OCI-M1 (cell line): ENCODE data around the gene CYFIP1.

Experiments
- DNase-seq: peaks from one replicate; lab custom pipeline; 2025; lab: John Stamatoyannopoulos, UW

CYFIP1 gene

GRCh38 chr15:22968366-22968765, 11.8 kb downstream of the CYFIP1 start:
- DNase-seq, result no peak

- DNase-seq, result no peak
Measured at GRCh38 chr15:22967084-22967770, 12.9 kb downstream of the CYFIP1 start.

- no peak for DNase-seq
Measured at GRCh38 chr15:22966321-22967083, 13.7 kb downstream of the CYFIP1 start.

- DNase-seq, result no peak
Measured at GRCh38 chr15:22963641-22964040, 16.5 kb downstream of the CYFIP1 start.

GRCh38 chr15:22962611-22963010, 17.6 kb downstream of the CYFIP1 start:
- DNase-seq, result no peak

GRCh38 chr15:22961762-22962161, 18.4 kb downstream of the CYFIP1 start:
- no peak for DNase-seq

- DNase-seq, result no peak
Measured at GRCh38 chr15:22960556-22960955, 19.6 kb downstream of the CYFIP1 start.

GRCh38 chr15:22960126-22960525, 20.0 kb downstream of the CYFIP1 start:
- DNase-seq, result no peak

- no peak for DNase-seq
Measured at GRCh38 chr15:22959321-22960101, 20.7 kb downstream of the CYFIP1 start.

GRCh38 chr15:22958487-22959280, 21.5 kb downstream of the CYFIP1 start:
- no peak for DNase-seq

GRCh38 chr15:22956978-22957260, 23.2 kb downstream of the CYFIP1 start:
- no peak for DNase-seq

- no peak for DNase-seq
Measured at GRCh38 chr15:22956257-22956977, 23.8 kb downstream of the CYFIP1 start.

- DNase-seq, result no peak
Measured at GRCh38 chr15:22955544-22956119, 24.5 kb downstream of the CYFIP1 start.

- DNase-seq, result no peak
Measured at GRCh38 chr15:22954798-22955543, 25.2 kb downstream of the CYFIP1 start.

- DNase-seq, result no peak
Measured at GRCh38 chr15:22954326-22954725, 25.8 kb downstream of the CYFIP1 start.

- DNase-seq, result no peak
Measured at GRCh38 chr15:22952796-22953579, 27.2 kb downstream of the CYFIP1 start.

GRCh38 chr15:22951381-22952280, 28.5 kb downstream of the CYFIP1 start:
- no peak for DNase-seq

GRCh38 chr15:22951031-22951380, 29.2 kb downstream of the CYFIP1 start:
- DNase-seq, result no peak
